Camera-type eye (tissue), 1 donor: ENCODE measurements around the gene USP16. TPM values are rescaled to one million over a fixed set of nuclear protein-coding genes. Genes with fewer than 3 reads are reported as not detected.

Source experiments
- total RNA-seq: library from RNA; depleted of rRNA; stranded (reverse); fragments of >200 nt; gene quantifications from one replicate; pipeline ENCODE4 v1.2.3, GENCODE V29; 2014

USP16 gene
- total RNA-seq, result 51.7 TPM

DNA sequence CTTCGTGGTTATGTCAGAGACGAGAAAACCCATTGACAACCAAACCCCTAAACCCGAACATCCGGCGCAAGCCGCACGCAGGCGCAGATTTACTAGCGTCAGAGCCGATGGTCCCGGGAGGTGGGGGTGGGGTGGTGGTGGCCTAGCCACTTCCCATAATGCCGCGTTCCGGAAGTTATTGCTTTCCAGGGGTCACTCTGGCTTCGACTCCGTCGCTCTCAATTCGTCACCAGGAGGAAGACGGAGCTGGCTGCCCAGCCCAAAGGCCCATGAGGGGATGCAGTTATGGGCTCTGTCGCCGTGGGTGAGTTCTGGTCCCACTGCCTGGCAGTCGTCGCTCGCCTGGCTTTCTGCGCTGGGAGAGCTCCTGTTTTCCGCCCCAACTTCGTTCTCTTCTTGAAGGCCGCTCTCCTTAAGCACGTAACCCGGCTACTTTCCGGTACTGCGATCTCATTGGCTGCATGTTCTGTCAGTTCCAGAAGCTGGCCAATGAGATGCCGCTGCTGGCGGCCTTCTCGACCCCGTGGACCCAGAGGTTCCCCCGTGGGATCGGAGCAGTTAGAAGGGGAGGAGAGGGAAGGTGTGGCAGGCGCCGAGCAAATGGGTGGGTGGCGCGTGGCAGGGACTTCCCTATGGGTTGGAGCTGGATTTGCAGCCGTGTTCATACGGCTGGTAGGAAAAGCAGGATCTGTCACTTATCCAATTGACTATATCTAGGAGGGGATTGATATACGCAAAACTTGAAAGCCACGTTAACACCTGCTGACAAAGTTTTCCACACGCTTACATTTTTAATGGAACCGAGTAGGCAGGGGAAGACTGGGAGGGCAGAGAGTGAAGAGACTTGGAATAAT is at the start of gene USP16:
TSS of gene USP16 (plus strand) at position 195 of the 854 bp plus-strand sequence. CDS start 3,246 bp downstream, outside the sequence.

DNA sequence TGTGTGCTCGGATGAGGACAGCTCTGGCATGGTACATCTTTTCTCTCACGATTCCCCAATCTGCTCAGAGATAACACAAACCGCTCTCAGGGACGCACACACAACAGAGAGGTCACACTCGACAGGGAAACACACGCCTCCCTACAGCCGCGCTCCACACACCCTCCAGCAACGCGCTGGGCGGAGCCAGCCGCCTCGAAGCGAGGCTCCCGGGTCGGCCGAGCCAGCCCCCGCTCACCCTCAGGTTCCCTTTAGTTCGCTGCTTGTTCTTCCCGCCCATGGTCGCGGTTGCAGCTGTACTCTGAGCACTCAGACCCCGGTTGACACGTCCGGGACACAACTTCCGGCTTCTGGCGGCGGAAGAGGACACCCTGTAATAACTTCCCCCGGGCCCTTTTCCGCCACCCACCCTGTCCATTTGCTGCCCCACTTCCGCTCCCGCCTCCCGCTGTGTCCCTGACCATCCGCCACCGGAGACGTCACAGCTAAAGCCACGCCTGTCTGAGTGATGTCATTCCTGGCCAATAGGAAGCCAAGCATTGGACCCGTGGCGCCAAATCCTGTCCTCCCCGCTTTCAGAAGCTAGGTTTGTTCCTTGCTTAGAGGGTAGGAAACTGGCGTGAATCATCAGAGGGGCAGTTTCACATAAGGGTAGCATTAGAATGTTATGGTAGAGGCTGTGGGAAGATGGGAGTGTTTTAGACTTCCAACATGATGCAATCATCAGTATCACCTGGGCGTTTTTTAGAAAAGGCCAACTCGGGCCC is 31.8 kb upstream of the USP16 start, which contains the start of gene LTN1:
TSS of gene LTN1 (minus strand) at position 352 of the 767 bp plus-strand sequence. CDS start at position 280, 72 bp downstream.

DNA sequence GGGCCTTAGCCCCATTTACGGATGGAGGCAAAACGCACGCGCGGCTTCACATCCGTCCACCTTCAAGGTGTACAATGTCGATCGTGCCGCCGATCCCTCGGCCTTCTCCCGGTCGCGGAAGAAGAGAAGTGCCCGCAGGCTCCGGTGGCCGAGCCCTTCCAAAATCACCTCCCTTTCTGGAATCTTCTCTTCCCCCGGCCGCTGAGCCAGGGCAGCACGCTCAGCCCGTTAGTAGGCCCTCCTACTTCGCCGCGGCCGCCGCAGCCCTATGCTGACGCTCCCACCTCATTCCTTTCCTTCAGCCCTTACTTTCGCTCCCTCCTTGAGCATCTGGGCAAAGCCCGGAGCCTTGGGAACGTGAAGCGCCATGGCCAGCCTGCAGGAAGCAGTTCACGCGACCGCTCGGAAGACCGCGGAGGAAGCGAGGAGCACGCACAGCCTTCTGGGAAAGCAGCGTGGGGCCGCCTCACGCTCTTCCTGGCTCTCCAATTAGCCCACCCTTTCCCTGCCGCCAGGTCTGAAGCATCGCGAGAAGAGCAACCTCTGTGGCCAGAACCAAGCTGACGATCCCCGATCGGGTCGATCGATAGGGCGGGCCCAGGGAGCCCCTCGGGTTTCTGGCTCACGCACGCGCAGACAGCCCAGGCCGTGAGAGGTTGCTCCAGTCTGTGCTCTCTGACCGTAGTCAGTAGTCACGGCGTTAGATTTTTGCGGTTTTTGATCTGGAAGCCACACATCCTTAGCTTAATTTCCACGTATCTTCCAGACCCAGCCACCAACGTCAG is 48.9 kb downstream of the USP16 start, which contains the start of gene CCT8:
TSS of gene CCT8 (minus strand) at position 427 of the 785 bp plus-strand sequence. CDS start at position 369, 58 bp downstream.

Other genes starting within 250 kb of the USP16 start
- 74.9 TPM for gene LTN1, start 31.8 kb upstream of the USP16 start, total RNA-seq
- 12.8 TPM for gene RWDD2B, start 5.3 kb upstream of the USP16 start, total RNA-seq
- gene CCT8, start 49.0 kb downstream of the USP16 start, total RNA-seq, result 147 TPM
- gene MAP3K7CL, start 106.0 kb downstream of the USP16 start, total RNA-seq, result 15.7 TPM